ENCODE data around the gene CYB561A3.

The CYB561A3 gene

DNA sequence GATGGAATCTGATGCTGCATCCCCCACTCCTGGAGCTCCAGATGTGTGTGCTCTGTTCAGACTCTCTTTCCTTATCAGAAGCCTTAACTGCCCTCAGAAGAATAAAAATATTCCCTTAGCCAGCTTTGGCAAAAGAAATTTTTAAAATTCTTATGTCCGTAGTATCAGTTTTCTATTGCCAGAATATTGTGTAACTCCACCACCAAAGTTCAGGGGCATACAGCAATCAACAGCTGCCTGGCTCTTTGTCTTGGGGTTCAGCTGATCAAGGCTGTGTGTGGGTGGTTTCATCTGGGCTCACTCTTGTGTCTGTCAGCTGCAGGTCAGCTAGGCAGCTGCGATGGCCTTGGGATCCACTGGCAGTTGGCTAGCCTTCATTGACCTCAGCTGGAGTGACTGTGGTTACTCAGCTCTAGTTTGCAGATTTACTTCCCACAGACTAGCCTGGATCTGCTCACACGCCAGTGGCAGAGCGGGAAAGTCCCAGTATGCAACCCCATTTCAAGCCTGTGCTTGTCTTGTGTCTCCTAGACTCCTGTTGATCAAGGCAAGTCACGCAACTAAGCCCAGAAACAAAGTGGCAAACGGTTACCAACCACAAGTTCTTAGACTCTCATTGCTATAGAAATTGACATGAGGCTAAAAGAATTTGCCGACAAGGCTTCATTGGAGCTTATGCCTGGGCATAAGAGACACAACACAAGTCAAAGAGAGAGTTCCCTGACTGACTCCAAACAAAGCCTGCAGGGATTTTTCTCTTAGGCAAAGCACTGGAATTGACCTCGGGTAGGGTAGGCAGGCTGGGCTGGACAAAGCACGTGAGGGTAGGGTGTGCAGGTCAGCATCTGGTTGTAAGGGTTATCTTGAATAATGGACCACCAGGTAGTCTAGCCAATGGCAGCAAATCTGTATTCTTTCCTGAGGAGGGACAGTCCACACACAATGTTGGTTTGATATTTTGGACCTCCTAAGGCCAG is 8.0 kb upstream of the CYB561A3 start:
- DNase-seq: no peak

DNA sequence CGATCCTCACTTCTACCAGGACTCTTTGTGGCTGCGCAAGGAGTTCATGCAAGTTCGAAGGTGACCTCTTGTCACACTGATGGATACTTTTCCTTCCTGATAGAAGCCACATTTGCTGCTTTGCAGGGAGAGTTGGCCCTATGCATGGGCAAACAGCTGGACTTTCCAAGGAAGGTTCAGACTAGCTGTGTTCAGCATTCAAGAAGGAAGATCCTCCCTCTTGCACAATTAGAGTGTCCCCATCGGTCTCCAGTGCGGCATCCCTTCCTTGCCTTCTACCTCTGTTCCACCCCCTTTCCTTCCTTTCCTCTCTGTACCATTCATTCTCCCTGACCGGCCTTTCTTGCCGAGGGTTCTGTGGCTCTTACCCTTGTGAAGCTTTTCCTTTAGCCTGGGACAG is 7.0 kb upstream of the CYB561A3 start:
- no peak for DNase-seq

DNA sequence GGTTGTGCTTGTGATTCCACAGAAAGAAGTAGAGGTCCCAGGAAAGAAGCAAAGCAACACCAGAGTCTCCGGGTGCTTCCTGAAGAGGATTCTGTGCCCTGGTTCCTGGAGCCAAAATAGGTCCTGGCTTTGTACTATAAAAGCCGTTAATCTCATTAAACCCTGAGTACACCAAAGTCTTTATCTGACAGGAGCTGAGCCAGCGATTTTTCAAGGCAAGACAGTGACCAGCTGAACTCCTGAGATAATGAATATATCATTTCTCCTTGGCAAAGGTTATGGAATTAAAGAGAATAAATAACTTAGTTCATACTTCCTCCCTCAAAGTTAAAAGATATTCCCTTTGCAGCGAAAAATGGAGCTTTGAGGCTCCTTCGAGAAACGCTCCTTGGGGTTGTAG is 5.7 kb upstream of the CYB561A3 start:
- no peak for DNase-seq

DNA sequence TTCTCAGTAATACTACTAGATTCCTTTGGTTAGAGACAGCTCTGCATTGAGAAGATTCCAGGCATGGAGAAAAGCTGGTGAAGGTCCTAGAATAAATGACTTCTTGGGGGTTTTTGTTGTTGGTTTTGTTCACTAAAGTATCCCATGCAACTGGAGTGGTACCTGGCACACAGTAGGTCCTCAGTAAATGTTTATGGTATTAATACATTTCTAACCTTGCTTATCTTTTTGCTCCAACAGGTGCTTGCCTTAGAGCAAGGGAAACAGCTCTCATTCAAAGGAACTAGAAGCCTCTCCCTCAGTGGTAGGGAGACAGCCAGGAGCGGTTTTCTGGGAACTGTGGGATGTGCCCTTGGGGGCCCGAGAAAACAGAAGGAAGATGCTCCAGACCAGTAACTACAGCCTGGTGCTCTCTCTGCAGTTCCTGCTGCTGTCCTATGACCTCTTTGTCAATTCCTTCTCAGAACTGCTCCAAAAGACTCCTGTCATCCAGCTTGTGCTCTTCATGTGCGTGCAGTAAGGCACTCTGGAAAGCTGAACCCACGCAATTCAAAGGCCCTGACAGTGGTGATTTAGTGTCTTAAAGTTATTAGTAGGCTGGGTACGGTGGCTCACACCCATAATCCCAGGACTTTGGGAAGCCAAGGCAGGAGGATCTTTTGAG is 2.5 kb upstream of the CYB561A3 start:
- DNase-seq: no peak

DNA sequence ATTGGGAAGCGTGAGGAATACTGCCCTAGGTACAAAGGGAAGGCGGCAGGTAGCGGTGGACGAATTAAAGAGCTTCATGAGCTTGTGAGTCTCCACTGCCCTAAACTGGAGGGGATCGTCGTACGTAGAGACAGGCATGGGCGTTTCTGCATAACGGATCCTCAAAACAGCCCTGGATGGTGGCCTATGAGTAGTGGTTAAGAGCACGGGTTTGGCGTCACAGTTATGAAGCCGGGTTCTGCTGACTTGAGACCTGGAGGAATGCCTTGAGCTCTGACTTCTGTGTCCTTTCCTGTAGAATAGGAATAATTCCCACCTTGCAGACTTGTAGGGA is 827 bp upstream of the CYB561A3 start:
- DNase-seq: no peak

DNA sequence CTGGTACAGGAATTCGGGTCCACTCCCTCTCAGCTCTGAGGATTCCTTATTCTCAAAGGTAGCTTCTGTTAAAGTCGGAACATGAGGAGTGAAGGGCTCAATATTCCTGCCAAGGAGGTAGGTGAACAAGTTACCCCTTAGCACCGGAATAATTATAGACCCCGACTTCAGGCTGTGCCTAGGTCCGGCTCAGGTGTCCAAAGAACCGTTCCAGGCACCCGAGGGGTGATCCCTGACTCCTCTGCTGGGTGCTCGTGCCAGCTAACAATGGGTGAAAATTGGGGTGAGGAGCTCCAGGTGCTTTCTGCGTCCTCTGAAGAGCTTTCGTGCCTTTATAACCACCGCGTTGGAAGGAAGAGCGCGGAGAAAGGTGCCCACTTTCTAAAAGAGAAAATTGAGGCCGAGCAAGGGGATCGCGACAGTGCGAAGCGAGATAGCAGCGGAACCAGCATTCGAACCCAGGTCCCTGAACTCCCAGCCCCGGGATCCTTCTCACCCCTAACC is 393 bp downstream of the CYB561A3 start:
- no peak for DNase-seq

DNA sequence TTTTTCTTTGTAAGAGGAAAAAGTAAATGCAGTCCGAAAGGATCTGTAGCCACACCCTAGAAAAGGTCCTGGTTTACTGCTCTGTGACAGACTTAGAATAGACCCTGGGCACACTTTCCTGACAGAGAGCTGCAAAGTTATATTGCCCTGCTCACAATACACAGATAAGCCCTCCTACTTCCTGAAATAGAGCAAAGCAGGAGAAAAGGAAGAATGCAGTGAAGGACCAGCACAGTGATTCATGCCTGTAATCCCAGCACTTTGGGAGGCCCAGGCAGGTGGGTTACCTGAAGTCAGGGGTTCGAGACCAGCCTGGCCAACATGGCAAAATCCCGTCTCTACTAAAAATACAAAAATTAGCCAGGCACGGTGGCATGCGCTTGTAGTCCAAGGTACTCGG is 2.2 kb downstream of the CYB561A3 start:
- no peak for DNase-seq

DNA sequence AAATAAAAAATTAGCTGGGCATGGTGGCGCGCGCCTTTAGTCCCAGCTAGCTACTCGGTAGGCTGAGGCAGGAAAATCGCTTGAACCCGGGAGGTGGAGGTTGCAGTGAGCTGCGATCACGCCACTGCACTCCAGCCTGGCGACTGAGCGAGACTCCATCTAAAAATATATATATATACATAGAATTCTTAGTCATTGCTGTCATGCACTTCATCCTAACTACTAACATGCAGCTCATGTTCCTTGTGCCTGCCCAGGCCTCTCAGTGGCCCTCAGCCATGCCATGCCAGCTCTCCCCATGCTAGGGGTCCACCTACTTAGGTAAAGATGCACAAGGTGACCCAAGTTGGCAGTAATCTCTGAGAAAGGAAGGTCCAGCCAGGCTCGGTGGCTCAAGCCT is 3.1 kb downstream of the CYB561A3 start:
- DNase-seq: no peak

DNA sequence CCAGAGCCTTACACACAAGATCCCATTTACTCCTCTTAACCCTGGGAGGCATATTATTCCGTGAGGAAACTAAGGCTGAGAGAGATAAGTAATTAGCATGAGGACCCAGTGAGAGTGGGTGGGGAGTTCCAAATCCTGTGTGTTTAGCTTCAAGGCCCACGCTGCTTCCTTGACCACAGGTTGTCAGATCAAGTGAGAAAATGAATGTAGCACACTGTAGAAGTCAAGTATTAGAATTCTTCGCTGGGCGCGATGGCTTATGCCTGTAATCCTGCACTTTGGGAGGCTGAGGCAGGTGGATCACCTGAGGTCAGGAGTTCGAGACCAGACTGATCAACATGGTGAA is 3.8 kb downstream of the CYB561A3 start:
- DNase-seq: no peak

DNA sequence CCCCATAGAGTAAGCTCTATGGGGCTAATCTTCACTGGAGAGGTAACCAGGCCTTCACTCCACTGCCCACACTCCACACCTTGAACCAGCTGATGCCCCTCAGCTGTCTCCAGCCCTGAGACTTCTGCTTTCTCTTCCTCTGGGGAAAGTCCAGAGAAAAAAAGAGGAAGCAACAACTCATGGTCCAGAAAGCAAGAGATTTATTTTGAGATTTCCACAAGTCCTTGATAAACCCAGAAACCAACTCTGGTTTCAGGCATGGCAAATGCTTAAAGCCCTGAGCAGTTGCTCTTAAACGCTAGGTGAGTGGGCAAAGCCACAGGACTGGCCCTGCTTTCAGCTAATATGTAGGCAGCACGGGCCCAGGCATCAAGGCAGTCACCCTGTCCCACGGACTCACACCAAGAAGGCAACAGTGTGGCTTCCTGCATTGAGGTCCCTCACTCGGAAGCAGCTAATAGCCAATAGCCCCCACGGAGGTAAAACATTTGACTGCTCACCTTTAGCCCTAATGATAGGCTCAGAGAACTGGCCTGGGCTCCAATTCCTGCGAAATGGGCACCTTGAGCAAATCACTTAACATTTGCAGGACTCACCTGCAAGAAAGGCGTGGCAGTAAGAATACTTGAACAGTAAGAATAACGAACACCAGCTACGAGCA is 4.3 kb downstream of the CYB561A3 start:
- no peak for DNase-seq

DNA sequence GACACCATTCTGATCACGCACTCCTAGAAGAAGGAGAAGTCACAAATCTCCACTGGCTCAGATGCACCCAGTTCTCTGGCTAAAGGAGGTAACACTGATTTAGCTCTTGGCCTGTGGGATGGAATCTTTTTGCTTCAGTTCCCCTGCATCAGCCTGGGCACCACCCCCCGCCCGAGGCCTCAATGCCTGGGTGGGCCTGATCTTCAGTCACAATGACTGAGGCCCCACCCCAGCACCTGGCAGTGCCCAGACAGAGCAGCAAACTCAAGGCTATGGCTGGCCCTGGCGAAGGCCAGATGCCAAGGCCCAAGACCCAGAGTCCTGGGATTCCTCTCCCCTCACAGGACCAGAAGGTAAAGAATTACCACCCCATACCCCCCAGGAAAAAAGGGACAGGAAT is 5.0 kb downstream of the CYB561A3 start:
- DNase-seq: no peak

DNA sequence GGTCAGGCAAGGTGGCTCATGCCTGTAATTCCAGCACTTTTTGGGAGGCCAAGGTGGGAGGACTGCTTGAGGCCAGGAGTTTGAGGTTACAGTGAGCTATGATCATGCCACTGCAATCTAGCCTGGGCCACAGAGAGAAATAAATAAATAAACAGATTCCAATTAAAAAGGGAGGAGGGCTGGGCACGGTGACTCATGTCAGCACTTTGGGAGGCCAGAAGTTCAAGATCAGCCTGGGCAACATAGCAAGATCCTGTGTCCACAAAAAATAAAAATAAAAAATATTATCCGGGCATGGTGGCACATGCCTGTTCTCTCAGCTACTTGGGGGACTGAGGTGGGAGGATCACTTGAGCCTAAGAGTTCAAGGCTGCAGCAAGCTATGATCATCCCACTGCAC is 7.5 kb downstream of the CYB561A3 start:
- no peak for DNase-seq

DNA sequence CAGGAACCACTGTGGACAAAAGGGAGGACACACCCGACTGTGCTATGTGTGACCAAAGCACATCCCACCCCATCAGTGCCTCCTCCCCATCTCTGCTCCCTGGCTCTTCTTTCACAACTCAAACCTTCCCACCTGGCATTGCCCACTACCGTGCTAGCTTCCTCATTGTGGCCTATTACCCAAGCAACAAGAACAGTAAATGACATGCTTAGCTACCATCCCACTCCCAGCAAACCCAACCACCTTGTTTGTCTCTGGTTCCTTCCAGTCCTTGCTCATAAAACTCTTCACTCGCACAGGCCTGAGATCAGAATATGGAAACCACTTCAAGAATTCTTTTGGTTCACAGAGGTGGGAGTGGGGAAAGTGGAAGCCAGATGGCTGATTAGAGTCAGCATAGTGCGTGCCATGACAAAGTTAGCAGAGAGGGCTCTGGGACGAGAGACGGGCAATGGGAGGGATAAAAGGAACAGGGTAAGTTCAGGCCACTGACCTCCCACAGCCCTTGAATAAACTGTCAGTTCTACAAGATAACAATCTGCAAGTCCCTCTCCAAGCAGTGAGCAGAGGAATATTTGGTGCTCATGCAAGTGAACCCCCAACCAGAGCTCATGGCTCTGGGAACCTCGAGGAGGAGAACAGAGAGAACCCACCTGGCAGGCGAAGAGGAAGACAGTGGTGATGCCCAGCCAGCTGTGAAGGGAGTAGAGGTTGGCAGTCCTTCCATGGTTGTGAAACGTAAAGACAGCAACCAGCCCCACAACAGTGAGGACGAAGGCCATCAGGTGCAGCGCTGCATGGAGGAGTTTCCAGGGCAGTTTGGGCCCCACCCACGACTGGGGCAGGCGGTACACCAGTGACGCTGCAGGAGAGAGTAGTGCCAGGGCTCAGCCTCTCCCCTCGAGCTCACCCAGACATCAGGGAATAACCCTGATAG is 8.3 kb downstream of the CYB561A3 start:
- DNase-seq: no peak

DNA sequence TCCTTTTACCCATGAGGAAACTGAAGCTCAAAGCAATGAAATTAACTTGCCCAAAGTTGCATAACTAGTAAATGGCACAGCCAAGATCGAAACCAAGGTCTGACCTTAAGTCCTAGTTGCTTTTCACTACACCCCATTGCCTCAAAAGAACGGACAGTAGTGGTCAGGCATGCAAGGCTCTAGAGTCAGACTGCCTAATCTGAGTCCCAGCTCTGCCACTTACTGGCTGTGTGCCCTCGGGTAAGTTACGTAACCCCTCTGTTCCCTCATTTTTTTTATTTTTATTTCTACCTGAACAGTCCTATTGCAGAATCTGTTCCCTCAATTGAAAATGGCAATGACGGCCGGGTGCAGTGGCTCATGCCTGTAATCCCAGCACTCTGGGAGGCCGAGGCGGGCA is 9.6 kb downstream of the CYB561A3 start:
- DNase-seq: no peak

DNA sequence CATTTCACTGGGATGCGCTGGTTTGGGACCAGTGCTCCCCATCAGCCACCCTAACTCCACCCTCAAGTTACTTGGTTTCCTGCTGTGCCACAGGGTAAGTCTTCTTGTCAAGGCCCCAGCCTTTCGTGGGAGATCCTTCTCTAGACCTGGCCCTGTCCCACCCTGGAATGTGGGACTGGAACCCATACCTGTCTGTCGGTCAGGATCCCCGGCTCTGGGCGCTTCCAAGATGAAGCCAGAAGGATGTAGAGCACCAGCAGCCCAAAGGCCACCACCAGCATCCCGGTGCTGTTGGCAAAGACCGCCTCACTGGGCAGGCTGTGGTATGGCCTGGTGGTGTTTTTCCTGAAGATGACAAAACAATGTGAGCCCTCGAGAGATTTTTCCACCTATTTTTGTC is 10.9 kb downstream of the CYB561A3 start:
- no peak for DNase-seq

DNA sequence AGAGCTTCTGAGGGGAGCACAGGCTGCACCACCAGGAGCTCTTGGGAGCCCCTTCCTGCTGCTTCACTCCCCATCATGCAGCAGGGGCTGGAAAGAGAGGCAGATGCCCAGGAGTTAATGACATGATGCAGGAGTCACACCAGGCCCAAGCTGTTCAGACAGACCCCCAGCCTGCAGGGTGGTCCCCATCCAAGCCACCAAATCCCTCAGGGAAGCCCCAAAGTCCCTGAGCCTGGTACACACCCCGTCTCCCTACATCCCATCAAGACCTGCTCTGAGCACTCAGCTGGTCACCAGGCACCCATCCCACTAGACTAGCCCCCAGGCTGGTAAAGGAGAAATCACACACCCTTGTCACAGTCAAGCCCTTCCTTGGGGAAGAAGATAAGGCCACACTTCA is 11.3 kb downstream of the CYB561A3 start:
- DNase-seq: no peak

DNA sequence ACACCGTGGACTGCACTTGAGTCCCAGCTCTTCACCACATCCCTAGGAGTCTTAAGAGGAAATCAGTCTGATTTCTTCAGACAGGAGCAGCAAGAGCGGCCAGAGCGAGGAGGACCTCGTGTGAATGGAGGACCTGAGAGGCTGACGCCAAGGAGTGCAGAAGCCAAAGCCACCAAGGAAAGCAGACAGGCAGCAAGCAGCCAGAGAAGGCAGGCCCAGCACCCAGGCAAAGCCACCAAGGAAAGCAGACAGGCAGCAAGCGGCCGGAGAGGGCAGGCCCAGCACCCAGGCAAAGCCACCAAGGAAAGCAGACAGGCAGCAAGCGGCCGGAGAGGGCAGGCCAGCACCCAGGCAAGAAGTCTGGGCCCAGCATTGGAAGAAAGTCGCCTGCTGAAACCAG is 11.8 kb downstream of the CYB561A3 start:
- no peak for DNase-seq

DNA sequence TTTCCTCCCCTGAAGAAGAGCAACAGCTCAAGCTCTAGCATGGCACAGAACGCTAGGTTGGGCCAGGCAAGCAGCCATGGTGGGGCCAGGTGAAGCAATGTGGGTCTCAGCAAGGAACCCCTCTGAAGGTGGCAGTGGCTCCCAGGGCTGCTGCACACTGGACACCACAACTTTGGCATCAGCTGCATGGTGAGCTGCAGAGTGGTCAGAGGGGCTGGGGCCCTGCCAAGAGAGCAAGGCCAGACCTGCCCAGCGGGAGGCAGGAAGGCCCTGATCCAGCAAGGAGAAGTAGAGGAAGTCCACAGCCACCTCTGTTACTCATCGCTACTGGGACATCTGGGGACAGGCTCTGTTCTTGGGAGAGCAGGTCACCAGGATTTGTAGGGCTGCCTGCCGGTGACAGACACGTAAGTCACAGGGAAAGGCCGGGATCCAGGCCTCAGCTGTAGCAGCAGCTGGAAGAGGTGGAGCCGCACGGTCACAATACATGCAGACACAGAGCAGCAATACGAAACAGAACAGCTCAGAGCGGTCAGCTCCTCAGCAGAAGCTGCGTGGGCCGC is 12.4 kb downstream of the CYB561A3 start:
- no peak for DNase-seq

DNA sequence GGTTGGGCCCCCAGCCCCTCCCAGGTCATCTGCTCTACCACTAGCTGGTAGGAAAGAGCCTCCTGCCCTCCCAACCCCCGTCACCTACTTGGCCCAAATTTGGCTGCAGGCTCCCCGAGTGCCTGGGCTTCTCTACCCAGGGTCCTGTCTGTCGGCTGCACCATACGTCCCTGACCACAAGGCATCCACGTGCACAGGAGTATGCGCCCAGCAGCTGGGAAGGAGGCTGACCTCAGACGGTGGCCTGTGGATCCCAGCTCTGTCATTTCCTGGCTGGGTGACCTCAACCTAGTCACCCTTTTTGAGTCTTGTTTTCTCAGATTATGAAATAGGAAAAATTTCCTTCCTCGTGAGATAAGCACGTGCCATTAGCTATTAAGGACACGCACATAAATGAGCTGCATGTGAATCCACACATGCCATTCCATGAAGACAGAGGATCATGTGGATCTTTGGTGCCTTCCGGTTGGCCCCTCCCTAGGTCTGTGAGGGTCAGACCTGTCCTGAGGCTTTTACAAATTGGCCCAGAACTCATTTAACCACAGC is 13.7 kb downstream of the CYB561A3 start:
- no peak for DNase-seq

DNA sequence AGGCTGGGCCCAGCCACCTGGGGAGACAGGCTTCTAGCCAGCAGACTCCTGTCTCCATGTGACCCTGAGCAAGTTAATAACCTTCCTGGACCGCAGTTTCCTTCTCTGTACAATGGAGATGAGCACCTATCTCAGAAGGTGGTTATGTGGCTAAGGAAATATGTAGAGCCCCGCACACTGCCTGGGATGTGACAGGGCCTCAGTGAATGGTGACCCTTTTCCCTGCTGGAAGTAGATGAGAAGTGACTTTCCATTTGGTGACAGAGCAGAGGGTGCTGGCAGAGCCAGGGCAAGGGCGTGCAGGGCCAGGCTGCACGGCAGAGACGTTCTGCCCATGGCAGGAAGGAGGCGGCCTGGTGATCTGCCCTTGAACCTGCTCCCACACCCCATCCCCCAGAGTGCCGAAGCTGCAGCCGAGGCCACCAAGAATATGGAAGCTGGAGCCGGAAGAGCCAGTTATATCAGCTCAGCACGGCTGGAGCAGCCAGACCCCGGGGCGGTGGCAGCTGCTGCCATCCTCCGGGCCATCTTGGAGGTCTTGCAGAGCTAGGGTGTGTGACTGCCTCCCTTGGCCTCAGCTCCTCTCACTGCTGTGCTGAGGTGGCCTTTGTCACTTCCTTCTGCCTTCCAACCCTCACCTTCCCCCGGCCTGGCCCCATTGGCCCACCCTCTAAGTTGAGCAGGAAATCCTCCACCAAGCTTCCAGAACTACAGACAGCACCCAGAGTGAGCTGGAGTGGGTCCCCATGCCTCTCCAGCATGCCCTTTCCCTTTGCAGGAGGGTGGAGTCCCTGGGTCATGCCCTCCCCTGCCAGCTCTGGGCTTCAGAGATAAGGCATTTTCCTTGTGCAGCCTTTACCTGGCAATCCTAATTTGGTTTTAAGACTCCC is 15.5 kb downstream of the CYB561A3 start:
- no peak for DNase-seq

DNA sequence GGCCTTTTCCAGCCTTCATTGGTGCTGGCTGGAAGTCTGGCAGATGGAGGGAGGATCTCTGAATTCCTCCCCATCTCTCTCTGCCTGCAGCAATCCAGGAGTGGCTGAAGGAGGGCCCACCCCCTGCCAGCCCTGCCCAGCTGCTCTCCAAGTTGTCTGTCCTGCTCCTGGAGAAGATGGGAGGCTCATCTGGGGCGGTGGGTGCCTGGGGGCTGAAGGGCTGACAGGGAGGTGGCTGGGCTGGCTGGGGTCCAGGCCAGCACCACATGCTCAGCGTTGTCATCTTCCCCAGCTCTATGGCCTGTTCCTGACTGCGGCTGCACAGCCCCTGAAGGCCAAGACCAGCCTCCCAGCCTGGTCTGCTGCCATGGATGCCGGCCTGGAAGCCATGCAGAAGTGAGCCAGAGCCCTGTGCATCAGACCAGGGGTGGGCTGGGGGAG is 16.5 kb downstream of the CYB561A3 start:
- DNase-seq: no peak

Measured in NCI-H1417 treated with DMSO at 0.1 percent for 48 hours (cell line).